ENCODE data around the gene ADAMTS8. TPM values are rescaled to one million over a fixed set of nuclear protein-coding genes. Genes with fewer than 3 reads are reported as not detected.

The ADAMTS8 gene
- total RNA-seq, 1 donor from 2014 or later, result 0.21 TPM

DNA sequence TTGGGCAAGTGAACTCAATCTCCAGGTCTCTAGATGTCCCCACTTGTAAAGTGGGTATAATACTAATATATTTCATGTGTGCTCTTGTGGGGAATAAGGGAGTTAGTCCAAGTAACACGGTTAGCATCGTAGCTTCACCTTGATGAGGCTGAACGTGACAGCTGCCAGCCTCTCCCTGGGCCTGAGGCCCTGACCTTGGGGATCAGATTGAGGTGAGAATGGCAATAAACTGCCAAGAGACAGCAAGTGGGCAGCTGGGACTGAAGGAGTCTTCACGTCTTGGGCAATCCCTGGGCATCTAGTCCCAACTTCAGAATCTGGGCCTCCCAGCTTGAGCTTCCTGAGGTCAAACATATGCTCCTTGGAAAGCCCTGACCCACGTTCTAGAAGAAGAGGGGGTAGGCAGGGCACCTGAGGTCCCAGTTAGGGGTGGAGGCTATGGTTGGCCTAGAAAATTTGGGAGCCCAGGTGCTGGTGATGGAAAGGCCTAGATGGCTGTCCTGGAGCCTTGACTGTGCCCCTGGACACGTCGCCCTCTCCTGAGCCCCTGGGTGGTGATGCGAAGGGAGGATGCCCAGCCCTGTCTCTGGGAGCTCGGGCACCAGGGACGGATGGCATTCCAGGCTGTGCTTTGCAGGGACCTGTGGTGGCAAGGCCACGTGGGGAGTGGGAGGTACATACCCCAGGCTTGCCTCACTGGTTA is 43.5 kb upstream of the ADAMTS8 start:
- TF ChIP-seq, protein P1, sequence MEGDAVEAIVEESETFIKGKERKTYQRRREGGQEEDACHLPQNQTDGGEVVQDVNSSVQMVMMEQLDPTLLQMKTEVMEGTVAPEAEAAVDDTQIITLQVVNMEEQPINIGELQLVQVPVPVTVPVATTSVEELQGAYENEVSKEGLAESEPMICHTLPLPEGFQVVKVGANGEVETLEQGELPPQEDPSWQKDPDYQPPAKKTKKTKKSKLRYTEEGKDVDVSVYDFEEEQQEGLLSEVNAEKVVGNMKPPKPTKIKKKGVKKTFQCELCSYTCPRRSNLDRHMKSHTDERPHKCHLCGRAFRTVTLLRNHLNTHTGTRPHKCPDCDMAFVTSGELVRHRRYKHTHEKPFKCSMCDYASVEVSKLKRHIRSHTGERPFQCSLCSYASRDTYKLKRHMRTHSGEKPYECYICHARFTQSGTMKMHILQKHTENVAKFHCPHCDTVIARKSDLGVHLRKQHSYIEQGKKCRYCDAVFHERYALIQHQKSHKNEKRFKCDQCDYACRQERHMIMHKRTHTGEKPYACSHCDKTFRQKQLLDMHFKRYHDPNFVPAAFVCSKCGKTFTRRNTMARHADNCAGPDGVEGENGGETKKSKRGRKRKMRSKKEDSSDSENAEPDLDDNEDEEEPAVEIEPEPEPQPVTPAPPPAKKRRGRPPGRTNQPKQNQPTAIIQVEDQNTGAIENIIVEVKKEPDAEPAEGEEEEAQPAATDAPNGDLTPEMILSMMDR (conservative IDR thresholded peaks at IDR 0.05), result no peak
- peaks cover 5% of the 10 kb centered on the region for H3K4me1 Mint-ChIP-seq
- no peaks in the 10 kb centered on the region for H3K9me3 Mint-ChIP-seq
- peaks cover 3% of the 10 kb centered on the region for H3K36me3 Mint-ChIP-seq (ENCODE audit: low read depth)
- no peak overlapping the region for H3K4me3 Mint-ChIP-seq
- no peak overlapping the region for H3K27ac Mint-ChIP-seq (ENCODE audit: unreplicated experiment)
- no peak for DNase-seq (ENCODE audit: low read depth, low spot score)
- no peaks in the 10 kb centered on the region for H3K27me3 Mint-ChIP-seq (ENCODE audit: low read depth)

DNA sequence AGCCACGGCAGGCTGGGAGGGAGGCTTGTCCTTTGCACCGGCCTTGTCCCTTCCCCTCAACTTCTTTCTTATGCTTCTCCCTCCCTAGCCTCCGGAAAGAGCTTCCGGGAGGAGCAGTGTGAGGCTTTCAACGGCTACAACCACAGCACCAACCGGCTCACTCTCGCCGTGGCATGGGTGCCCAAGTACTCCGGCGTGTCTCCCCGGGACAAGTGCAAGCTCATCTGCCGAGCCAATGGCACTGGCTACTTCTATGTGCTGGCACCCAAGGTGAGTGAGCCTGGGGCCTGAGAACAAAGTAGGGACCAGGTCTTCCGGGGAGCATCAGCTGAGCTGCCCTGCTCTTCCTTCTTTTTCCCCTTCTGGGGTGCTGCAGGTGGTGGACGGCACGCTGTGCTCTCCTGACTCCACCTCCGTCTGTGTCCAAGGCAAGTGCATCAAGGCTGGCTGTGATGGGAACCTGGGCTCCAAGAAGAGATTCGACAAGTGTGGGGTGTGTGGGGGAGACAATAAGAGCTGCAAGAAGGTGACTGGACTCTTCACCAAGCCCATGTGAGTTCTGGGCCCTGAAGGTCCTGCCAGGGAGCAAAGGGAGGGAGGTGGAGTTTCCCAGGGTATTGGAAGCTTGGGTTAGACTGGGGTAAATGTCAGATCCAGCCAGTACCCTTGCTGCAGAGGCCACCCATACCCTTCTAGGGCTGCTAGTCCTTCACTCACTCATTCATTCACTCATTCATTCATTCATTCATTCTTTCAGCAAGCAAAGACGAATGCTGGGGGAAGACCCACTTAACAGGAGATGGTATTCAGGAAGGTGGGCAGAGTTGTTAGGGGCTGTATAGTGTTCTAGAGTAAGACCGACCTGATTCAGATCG is 42.7 kb upstream of the ADAMTS8 start:
- no peaks in the 10 kb centered on the region for H3K9me3 Mint-ChIP-seq
- no peak for DNase-seq (ENCODE audit: low read depth, low spot score)
- no peaks in the 10 kb centered on the region for H3K27me3 Mint-ChIP-seq (ENCODE audit: low read depth)
- H3K4me3 Mint-ChIP-seq, result no peak overlapping the region
- H3K4me1 Mint-ChIP-seq, result no peaks in the 10 kb centered on the region
- H3K36me3 Mint-ChIP-seq (ENCODE audit: low read depth), result no peaks in the 10 kb centered on the region
- H3K27ac Mint-ChIP-seq (ENCODE audit: unreplicated experiment), result no peak overlapping the region
- TF ChIP-seq, protein P1 (conservative IDR thresholded peaks at IDR 0.05), result no peak

DNA sequence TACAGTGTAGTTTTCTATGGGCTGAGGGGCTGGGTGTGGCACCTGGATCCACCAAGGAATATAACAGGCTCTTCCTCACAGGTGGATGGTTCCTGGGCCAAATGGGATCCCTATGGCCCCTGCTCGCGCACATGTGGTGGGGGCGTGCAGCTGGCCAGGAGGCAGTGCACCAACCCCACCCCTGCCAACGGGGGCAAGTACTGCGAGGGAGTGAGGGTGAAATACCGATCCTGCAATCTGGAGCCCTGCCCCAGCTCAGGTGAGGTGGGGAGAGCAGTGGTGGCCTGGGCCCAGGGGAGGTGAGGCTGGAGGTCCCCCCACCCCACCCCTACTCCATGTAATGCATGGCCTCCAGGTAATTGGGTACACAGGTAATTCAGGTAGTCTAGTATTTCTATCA is 40.8 kb upstream of the ADAMTS8 start:
- Mint-ChIP-seq H3K27ac (ENCODE audit: unreplicated experiment) (no peak overlapping the region), H3K4me3 (no peak overlapping the region), H3K36me3 (ENCODE audit: low read depth) (no peaks in the 10 kb centered on the region), H3K4me1 (no peaks in the 10 kb centered on the region), H3K27me3 (ENCODE audit: low read depth) (no peaks in the 10 kb centered on the region), H3K9me3 (no peaks in the 10 kb centered on the region)
- DNase-seq (ENCODE audit: low read depth, low spot score), result no peak
- TF ChIP-seq, protein P1 (conservative IDR thresholded peaks at IDR 0.05), result no peak

DNA sequence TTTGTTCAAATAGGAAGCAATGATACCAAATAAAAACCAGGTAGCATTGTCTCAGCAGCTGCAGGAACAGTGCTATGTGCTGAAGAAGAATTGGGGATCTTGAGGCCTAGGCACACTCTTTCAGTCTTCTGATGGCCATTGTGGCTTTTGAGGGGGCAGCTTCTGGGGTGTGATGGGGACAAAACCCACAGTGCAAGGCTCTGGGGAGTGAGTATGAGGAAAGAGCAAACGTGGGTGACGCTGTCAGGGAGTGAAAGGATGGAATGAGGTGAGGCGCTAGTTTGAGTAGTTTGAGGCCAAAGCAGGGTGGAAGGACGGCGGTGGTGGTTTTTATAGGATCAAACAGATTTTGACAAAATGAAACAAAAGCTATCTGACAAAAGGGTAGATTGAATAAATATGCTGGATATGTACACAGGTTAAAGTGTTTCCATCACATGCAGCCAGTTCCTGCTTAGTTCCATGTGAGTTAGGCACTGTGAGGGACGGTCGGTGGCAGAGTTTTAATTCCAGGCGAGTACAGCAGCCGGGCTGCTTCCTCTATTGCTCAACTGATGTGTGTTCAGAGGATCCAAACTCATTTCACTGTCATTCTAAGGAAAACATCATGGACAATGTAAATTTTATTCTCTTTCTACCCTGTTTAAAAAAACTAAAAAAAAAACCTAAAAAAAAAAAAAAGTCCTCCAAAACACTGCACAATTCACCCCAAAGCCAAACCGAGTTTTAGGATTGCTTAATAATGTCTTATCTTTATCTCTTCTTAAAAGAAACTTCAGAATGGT is 38.9 kb upstream of the ADAMTS8 start:
- Mint-ChIP-seq H3K4me1 (no peaks in the 10 kb centered on the region), H3K9me3 (no peaks in the 10 kb centered on the region), H3K27me3 (ENCODE audit: low read depth) (no peaks in the 10 kb centered on the region), H3K4me3 (no peak overlapping the region), H3K27ac (ENCODE audit: unreplicated experiment) (no peak overlapping the region), H3K36me3 (ENCODE audit: low read depth) (no peaks in the 10 kb centered on the region)
- no peak for DNase-seq (ENCODE audit: low read depth, low spot score)
- TF ChIP-seq, protein P1 (conservative IDR thresholded peaks at IDR 0.05), result no peak

DNA sequence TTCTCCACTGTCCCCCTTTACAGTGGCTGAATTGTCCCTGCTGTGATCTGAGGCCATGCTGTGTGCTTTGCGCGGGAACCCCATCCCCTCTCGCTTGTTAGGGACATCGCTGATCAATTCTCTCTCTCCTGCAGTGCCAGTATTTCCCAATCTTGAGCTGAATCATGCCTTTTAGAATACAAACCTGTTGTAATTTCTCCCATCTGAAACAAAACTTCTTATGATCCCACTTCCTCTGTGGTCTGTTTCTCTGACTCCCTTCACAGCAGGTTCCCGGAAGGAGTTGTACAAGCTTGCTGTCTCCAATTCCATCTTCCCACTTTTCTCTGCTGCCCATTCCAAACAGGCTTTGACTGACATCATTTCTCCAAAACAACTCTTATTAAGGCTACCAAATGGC is 36.9 kb upstream of the ADAMTS8 start:
- H3K27me3 Mint-ChIP-seq (ENCODE audit: low read depth), result no peaks in the 10 kb centered on the region
- H3K4me3 Mint-ChIP-seq, result no peak overlapping the region
- DNase-seq (ENCODE audit: low read depth, low spot score), result no peak
- no peak overlapping the region for H3K27ac Mint-ChIP-seq (ENCODE audit: unreplicated experiment)
- H3K36me3 Mint-ChIP-seq (ENCODE audit: low read depth), result no peaks in the 10 kb centered on the region
- TF ChIP-seq, protein P1 (conservative IDR thresholded peaks at IDR 0.05), result no peak
- H3K4me1 Mint-ChIP-seq, result no peaks in the 10 kb centered on the region
- no peaks in the 10 kb centered on the region for H3K9me3 Mint-ChIP-seq
